GM12873 (cell line): ENCODE measurements around the gene TMPRSS2.

ENCODE experiments used
- CTCF ChIP-seq: IDR thresholded peaks from 2 replicates; pipeline ENCODE4 v1.5.1; 2012; ENCODE audit warnings: low read depth, mild to moderate bottlenecking, moderate library complexity, low read length, control low read depth; ENCODE audit not compliant: insufficient read depth; ENCODE audit errors: missing control alignments

Gene TMPRSS2

GRCh38 chr21:41509145-41509496, 1.2 kb upstream of the TMPRSS2 start:
- TF ChIP-seq CTCF, result no peak

GRCh38 chr21:41508415-41509144, 622 bp upstream of the TMPRSS2 start:
- TF ChIP-seq CTCF, result no peak

- TF ChIP-seq CTCF, result no peak
These were observed 1.1 kb downstream of the TMPRSS2 start for GRCh38 chr21:41506611-41507520.

GRCh38 chr21:41506005-41506594, 1.9 kb downstream of the TMPRSS2 start:
- TF ChIP-seq CTCF, result no peak

- no peak for TF ChIP-seq CTCF
These were observed 3.9 kb downstream of the TMPRSS2 start for GRCh38 chr21:41504030-41504429.

- TF ChIP-seq CTCF, result no peak
These were observed 4.6 kb downstream of the TMPRSS2 start for GRCh38 chr21:41503331-41503730.

- TF ChIP-seq CTCF, result no peak
These were observed 6.0 kb downstream of the TMPRSS2 start for GRCh38 chr21:41501919-41502318.
